ENCODE results near the gene DPP6. TPM values are rescaled to one million over a fixed set of nuclear protein-coding genes. Genes with fewer than 3 reads are reported as not detected.

Gene DPP6
- total and polyA plus RNA-seq, 12 donors = 0.07 to 2.1 (median 0.16) TPM; not detected in 4

DNA sequence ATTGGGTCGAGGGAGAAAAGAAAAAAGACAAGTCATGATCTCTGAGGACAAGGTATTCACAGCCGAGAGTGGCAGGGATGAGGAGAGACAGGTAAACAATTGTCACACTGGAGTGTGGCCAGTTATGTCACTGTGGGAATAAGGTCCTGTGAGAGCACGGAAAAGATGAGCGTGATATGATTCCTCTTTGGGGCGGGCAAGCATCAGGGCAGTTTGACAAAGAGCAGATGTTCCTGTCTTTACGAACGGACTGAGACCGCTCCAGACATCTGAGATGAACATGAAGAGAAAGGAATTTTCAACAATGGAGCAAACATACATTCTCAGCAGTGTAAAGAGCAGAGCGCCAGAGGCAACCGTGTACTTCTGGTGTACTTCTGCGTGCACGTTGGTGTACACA, 278.1 kb downstream of the DPP6 start:
- TF ChIP-seq, protein P1, sequence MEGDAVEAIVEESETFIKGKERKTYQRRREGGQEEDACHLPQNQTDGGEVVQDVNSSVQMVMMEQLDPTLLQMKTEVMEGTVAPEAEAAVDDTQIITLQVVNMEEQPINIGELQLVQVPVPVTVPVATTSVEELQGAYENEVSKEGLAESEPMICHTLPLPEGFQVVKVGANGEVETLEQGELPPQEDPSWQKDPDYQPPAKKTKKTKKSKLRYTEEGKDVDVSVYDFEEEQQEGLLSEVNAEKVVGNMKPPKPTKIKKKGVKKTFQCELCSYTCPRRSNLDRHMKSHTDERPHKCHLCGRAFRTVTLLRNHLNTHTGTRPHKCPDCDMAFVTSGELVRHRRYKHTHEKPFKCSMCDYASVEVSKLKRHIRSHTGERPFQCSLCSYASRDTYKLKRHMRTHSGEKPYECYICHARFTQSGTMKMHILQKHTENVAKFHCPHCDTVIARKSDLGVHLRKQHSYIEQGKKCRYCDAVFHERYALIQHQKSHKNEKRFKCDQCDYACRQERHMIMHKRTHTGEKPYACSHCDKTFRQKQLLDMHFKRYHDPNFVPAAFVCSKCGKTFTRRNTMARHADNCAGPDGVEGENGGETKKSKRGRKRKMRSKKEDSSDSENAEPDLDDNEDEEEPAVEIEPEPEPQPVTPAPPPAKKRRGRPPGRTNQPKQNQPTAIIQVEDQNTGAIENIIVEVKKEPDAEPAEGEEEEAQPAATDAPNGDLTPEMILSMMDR (IDR thresholded peaks at IDR 0.05) = no peak
- intact Hi-C loops (cut with DNase I) = no loop called here

DNA sequence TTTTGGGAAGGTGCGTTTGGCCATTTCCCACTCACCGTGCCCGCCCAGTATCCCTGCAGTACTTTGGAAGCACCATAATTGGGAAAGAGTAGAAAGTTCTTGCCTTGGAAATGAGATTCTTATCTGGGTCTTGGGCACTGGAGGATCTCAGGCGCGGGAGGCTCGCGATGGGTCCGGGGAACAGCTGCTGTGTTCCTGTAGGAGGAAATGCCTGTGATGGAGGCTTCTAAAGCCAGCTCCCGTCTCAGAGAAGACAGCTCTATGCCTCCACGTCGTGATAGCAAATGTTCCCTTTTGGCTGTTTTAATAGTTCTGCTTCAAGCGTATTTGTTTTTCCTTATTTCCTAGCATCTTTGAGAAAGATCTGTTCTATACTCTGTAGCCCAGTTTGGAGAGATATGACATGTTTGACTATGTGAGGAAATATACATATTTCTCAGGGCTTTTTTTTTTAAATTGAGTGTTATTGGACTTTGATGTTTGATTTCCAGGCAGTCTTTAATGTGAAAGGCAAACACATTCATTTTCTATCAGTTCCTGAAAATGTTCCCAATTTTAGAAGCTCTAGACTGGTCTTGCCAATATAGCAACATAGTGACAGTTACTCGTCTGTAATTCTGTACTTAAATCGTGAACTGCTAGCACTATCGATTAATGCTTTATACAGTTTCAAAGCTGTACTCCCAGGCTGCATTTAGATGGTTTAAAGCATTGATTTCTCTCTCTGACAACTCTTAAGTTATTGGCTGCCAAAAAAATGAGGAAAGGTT, 280.8 kb downstream of the DPP6 start:
- H3K27me3 ChIP-seq = peaks cover 0 to 4% (median 0%) of the 10 kb centered on the region in 7 donors
- intact Hi-C loops (cut with DNase I) = no loop called here
- DNase-seq = no peak
- no peak overlapping the region for H3K4me3 ChIP-seq
- H3K9me3 ChIP-seq = peaks cover 0 to 6% (median 0%) of the 10 kb centered on the region in 11 donors
- H3K4me1 ChIP-seq = no peaks in the 10 kb centered on the region
- WGBS, 2 donors = 80 to 81% methylated on average over 15 of the region's 15 CpGs
- TF ChIP-seq, protein P1 (IDR thresholded peaks at IDR 0.05) = no peak
- ATAC-seq = no peak
- no peak overlapping the region for H3K27ac ChIP-seq
- H3K36me3 ChIP-seq = no peaks in the 10 kb centered on the region

More for the DNA sequence above, 278.1 kb downstream of the DPP6 start:
- Histone ChIP-seq H3K27ac (no peak overlapping the region), H3K4me3 (no peak overlapping the region), H3K9me3 (peaks cover 0 to 6% (median 0%) of the 10 kb centered on the region in 11 donors), H3K27me3 (no peaks in the 10 kb centered on the region), H3K4me1 (no peaks in the 10 kb centered on the region), H3K36me3 (no peaks in the 10 kb centered on the region)
- 58% methylated on average over 12 of the region's 12 CpGs for WGBS, 2 donors
- no peak for DNase-seq
- ATAC-seq = no peak

DNA sequence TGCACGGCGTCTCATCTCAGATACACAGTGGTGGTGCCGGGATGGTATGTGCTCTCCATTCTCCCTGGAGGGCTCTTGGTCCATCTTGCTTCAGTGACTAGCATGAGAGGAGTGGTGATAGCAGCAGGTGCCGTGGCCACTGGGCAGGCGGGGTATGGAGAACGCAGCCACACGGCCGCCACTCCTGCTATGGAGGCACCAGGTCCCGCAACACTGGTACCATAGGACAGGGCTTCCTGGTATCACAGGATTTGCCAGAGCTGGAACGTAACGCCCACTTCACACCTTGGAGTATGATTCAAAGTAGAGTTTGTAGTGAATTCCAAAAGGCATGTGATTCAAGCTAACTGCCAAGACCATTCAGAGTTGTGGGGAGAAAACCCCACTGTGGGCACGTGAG, 284.1 kb downstream of the DPP6 start:
- DNase-seq (no peak), ATAC-seq (no peak)
- Histone ChIP-seq H3K27me3 (peaks cover 0 to 5% (median 0%) of the 10 kb centered on the region in 7 donors), H3K4me3 (no peak overlapping the region), H3K9me3 (no peaks in the 10 kb centered on the region), H3K36me3 (no peaks in the 10 kb centered on the region), H3K4me1 (no peaks in the 10 kb centered on the region), H3K27ac (no peak overlapping the region)
- TF ChIP-seq, protein P1 (IDR thresholded peaks at IDR 0.05) = no peak
- intact Hi-C loops (cut with DNase I) = no loop called here
- 89% methylated on average over 12 of the region's 12 CpGs for WGBS, 2 donors

DNA sequence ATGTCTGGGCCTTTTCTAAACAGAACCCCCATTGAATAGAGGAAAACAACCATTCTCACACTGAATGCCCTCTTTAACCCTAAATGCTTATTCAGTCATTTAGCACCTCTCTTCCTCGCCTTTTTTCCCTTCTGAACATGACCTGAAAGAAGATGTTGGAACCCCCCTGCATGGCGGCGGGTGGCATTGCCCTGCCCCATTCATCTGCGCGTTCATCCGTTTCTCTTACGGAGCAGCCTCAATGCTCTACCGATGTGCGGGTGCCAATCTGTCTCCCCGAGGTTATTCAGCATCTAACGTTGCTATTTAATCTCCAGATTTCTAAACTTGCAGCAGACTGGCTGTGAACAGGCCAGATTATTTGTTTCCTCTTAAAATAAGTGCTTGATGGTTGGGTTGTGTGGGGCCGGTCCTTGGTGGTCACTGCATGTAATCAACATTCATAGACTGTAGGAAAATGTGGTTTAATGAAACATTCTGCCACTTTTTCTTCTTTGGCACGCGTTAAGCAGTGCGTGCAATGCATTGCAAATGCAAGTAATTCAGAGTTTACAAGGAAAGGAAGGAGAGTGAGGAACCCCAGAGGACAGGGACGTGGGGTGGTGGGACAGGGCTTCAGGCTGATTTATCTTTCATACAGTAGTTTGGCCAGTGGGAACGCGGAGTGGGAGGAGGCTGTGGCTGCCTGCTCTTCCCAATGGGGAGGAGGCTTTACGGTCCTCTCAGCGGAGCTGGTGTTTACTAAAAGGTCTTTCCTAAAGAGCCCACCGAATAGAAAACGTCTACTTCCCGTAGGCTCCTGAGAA, 286.7 kb downstream of the DPP6 start:
- Histone ChIP-seq H3K27ac (no peak overlapping the region), H3K4me1 (no peaks in the 10 kb centered on the region), H3K9me3 (no peaks in the 10 kb centered on the region), H3K36me3 (no peaks in the 10 kb centered on the region), H3K4me3 (no peak overlapping the region), H3K27me3 (peaks cover 0 to 5% (median 0%) of the 10 kb centered on the region in 7 donors)
- no peak for DNase-seq
- intact Hi-C loops (cut with DNase I) = no loop called here
- no peak for ATAC-seq
- 68 to 71% methylated on average over 23 of the region's 23 CpGs for WGBS, 2 donors
- TF ChIP-seq, protein P1 (IDR thresholded peaks at IDR 0.05) = no peak
